Stimulated activated CD4-positive, alpha-beta T cell treated with anti-CD3 and anti-CD28 coated beads, Interleukin-15, amount 100 ng/mL, for 1 hour (primary cell): ENCODE data around the gene UBAP1L.
"Not testable (repeated sequence)": the region's sequence is repeated elsewhere in the genome, so short reads cannot be mapped to it uniquely, and the experiment has no call there.

Experiments
- DNase-seq, 2 donors: peaks; one replicate each; pipeline ENCODE4 v3.0.0-alpha.2; 2020; ENCODE audit warnings: low read depth in 1 of 2, low spot score in 1 of 2

UBAP1L gene

GRCh38 chr15:65085207-65085753 is 29.7 kb downstream of the UBAP1L start:
- DNase-seq, result no peak

GRCh38 chr15:65084500-65085206 is 30.3 kb downstream of the UBAP1L start:
- DNase-seq, result no peak

DNA sequence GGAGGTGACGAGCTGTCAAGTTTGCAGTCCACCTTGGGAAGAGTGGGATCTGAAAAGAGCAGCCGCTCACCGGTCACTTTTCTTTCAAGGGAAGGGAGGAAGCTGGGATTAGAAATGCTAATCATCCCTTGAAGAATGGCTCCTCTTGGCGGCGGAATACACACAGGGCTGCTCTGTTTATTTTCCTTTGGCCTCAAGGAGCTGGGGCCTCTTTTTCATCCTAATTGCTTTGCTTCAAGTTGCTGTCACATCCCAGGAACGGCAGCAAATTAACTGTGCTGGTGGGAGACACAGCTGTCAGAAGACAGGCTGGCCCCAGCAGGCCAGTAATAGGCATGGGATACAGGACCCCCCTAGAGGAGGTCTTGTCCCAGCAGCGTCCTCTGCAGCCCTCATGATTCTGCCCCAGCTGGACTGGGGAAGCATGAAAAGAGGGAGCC is 31.7 kb downstream of the UBAP1L start:
- no peak for DNase-seq

DNA sequence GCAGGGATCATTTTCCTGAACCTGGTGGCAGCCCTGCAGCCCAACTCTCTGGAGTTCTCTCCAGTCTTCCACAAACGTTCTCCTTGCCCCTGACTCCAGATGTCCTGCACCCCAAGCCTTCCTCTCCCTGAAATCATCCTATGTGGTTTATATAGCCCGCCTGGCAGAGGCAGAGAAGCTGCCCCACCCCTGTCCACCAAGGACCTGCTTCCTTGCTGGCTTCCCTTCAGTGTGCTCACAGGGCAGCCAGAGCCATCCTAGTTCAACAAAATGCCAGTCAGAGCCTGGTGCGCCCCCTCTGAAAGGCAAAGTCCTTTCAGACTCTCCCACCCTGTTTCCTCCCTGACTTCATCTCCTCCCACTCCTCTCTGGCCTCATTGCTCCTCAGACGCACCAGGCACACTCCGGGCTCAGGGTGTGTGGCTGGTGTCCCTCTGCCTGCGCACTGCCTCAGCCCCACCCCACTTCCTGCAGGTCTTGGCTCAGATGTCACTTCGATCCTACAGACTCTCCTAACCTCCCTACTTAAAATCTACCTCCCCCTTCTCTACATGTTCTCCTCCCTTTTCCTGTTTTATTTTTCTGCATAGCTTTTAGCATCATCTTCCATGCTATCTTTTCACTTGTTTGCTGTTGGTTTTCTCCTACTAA is 32.6 kb downstream of the UBAP1L start:
- DNase-seq, result no peak

- DNase-seq, result no peak
Measured at GRCh38 chr15:65081758-65082157, 33.2 kb downstream of the UBAP1L start.

DNA sequence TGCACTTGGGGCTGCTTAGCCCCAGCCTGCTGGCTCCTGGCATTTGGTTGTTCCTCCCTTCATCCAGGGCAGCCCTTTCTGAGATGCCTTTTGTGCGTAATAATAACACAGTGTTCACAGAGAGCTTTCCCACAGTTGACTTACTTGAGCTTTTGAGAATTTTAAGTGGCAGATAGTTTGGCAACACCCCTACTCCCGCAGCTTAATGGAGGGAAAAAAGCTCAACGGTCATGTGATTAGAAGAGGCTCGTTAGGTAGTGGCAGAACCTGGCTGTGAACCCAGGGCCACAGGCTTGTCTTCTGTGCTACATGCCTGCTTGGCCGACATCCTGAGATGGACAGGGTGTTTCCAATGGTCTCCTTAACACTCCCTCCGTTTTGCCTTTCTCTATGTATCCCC is 33.7 kb downstream of the UBAP1L start:
- no peak for DNase-seq

GRCh38 chr15:65079580-65079979 is 35.4 kb downstream of the UBAP1L start:
- no peak for DNase-seq

- peak in 1 of 2 donors; percentile 44 for DNase-seq
Measured at GRCh38 chr15:65077981-65078352, 37.0 kb downstream of the UBAP1L start.

DNA sequence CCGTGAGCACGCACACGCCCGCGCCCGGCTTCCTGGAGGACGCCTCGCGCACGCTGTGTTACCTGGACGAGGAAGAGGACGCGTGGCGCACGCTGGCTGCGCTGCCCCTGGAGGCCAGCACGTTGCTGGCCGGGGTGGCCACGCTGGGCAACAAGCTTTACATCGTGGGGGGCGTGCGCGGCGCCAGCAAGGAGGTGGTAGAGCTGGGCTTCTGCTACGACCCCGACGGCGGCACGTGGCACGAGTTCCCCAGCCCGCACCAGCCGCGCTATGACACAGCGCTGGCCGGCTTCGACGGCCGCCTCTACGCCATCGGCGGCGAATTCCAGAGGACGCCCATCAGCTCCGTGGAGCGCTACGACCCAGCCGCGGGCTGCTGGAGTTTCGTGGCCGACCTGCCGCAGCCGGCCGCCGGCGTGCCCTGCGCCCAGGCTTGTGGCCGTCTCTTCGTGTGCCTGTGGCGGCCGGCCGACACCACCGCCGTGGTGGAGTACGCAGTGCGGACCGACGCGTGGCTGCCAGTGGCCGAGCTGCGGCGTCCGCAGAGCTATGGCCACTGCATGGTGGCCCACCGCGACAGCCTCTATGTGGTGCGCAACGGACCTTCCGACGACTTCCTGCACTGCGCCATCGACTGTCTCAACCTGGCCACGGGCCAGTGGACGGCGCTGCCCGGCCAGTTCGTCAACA is 37.6 kb downstream of the UBAP1L start:
- no peak for DNase-seq

- no peak for DNase-seq
Measured at GRCh38 chr15:65076486-65077290, 38.3 kb downstream of the UBAP1L start, which contains the start of gene KBTBD13. Gene KBTBD13, plus strand, starts transcription at chr15:65076746. Its CDS starts 70 bp downstream, at chr15:65076816.

GRCh38 chr15:65075607-65076395 is 39.2 kb downstream of the UBAP1L start:
- DNase-seq, result not testable (repeated sequence)

DNA sequence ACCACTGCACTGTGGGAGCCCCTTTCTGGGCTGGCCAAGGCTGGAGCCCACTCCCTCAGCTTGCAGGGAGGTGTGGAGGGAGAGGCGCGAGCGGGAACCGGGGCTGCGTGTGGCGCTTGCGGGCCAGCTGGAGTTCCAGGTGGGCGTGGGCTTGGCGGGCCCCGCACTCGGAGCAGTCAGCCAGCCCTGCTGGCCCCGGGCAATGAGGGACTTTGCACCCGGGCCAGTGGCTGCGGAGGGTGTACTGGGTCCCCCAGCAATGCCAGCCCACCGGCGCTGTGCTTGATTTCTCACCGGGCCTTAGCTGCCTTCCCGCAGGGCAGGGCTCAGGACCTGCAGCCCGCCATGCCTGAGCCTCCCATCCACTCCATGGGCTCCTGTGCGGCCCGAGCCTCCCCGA is 40.1 kb downstream of the UBAP1L start:
- DNase-seq, result not testable (repeated sequence)

- no peak for DNase-seq
Measured at GRCh38 chr15:65072617-65073016, 42.4 kb downstream of the UBAP1L start.

DNA sequence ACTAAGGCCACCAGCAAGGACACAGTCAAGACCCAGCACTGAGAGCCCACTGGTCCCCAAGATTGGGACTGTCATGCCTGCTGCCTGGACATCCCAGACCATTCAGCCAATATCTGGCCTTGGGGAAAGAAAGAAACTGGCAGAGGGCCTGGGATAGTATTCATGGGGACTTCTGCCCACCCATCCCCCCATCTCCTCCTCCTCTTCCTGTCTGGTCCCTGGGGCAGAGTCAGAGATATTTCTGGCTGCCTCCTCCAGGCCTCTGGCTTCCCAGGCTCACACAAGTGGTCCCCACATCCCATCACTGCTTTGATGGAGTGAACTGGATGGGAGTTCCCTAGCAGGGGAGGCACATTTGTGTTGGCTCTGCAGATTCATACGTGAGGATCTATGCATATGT is 43.0 kb downstream of the UBAP1L start:
- DNase-seq, result no peak

- no peak for DNase-seq
Measured at GRCh38 chr15:65071381-65071811, 43.6 kb downstream of the UBAP1L start.

- DNase-seq, result no peak
Measured at GRCh38 chr15:65069779-65070546, 45.0 kb downstream of the UBAP1L start.

- no peak for DNase-seq
Measured at GRCh38 chr15:65069179-65069578, 45.8 kb downstream of the UBAP1L start.

DNA sequence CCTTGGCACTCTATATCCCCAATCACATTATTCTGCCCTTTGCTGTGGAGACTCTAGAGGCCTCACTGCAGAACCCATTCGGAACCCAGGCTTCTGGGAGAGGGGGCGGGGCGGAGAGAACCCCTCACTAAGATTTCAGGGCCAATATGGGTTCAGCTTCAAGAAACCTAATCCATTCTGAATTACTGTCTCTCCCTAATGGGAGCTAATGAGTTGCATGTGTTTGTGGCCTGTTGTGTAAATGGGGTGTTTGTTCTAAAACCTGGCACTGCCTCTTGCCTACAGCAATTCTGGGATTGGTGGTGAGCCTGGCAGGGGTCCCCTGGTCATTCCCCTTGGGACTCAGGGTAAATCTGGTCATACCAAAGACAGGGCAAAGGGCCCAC is 46.6 kb downstream of the UBAP1L start:
- no peak for DNase-seq

- no peak for DNase-seq
Measured at GRCh38 chr15:65067645-65068402, 47.2 kb downstream of the UBAP1L start, which contains the start of gene RASL12. Gene RASL12, minus strand, starts transcription at chr15:65067991. Its CDS starts 156 bp downstream, at chr15:65067835.
